ENCODE results near the gene HAUS5. TPM values are rescaled to one million over a fixed set of nuclear protein-coding genes. Genes with fewer than 3 reads are reported as not detected.

Gene HAUS5
- total RNA-seq, 1 experiment from 2014 or later, result 32.9 TPM

- Mint-ChIP-seq H3K36me3 (ENCODE audit: insufficient read depth in 1 of 3, low read depth in 3 of 3) (no peaks in the 10 kb centered on the region), H3K9me3 (no peaks in the 10 kb centered on the region), H3K4me1 (peaks cover 0 to 2% of the 10 kb centered on the region in 2 experiments; a peak in 1 of 4 replicates), H3K27me3 (ENCODE audit: low read depth) (peaks cover 34% of the 10 kb centered on the region), H3K4me3 (no peak overlapping the region), H3K27ac (peak overlapping the region in 1 of 3 experiments; percentile 67; a peak in 1 of 7 replicates)
- Histone ChIP-seq H2BK12ac (ENCODE audit: insufficient read length, low read depth, low read length) (no peak overlapping the region), H3K4me2 (ENCODE audit: insufficient read depth, insufficient read length, low read length) (no peak overlapping the region), H2BK20ac (ENCODE audit: low read depth, low read length, poor library complexity, severe bottlenecking) (no peak overlapping the region), H3K27me3 (ENCODE audit: insufficient read depth, low read length) (no peaks in the 10 kb centered on the region), H3T11ph (ENCODE audit: low read length) (no peak overlapping the region), H4K5ac (ENCODE audit: insufficient read length, low read depth, low read length) (no peak overlapping the region), H2BK15ac (ENCODE audit: low read depth, low read length) (no peak overlapping the region), H3K23ac (ENCODE audit: insufficient read length, low read depth, low read length) (no peak overlapping the region), H3K4ac (ENCODE audit: low read depth, low read length) (no peak overlapping the region), H4K8ac (replicated peaks; ENCODE audit: insufficient read length, low read depth, low read length) (no peak overlapping the region), H3K79me2 (ENCODE audit: insufficient read depth, low read length) (no peaks in the 10 kb centered on the region), H3K14ac (ENCODE audit: insufficient read depth, low read length) (no peak overlapping the region), H3K23me2 (ENCODE audit: insufficient read length, low read depth, low read length, poor library complexity, severe bottlenecking) (no peaks in the 10 kb centered on the region), H2AFZ (ENCODE audit: low read length) (no peak overlapping the region), H3K4me1 (ENCODE audit: insufficient read depth, low read length) (no peaks in the 10 kb centered on the region), H2BK5ac (ENCODE audit: insufficient read length, low read length) (no peak overlapping the region), H3K27ac (ENCODE audit: insufficient read length, low read depth, low read length) (no peak overlapping the region), H3K56ac (ENCODE audit: insufficient read length, low read depth, low read length) (no peak overlapping the region), H4K20me1 (ENCODE audit: control insufficient read depth, insufficient read depth, insufficient read length) (no peaks in the 10 kb centered on the region), H3K18ac (ENCODE audit: insufficient read length, low read depth, low read length) (no peak overlapping the region), H3K79me1 (ENCODE audit: insufficient read depth, low read depth, low read length, poor library complexity, severe bottlenecking) (no peaks in the 10 kb centered on the region), H2BK120ac (ENCODE audit: low read depth, low read length, poor library complexity, severe bottlenecking) (no peak overlapping the region), H3K9me3 (ENCODE audit: control insufficient read depth, low read depth, low read length) (no peaks in the 10 kb centered on the region), H4K91ac (ENCODE audit: insufficient read length, low read depth, low read length) (no peak overlapping the region), H3K9ac (ENCODE audit: extremely low read depth, insufficient read length, low read length) (no peak overlapping the region), H2AK5ac (ENCODE audit: insufficient read length, low read length) (no peak overlapping the region)
- DNase-seq, result no peak
- WGBS (ENCODE audit: extremely low coverage, insufficient read length, low lambda C conversion rate), result no CpG with 5 or more reads among the region's 4 CpGs
- TF ChIP-seq, protein P1, sequence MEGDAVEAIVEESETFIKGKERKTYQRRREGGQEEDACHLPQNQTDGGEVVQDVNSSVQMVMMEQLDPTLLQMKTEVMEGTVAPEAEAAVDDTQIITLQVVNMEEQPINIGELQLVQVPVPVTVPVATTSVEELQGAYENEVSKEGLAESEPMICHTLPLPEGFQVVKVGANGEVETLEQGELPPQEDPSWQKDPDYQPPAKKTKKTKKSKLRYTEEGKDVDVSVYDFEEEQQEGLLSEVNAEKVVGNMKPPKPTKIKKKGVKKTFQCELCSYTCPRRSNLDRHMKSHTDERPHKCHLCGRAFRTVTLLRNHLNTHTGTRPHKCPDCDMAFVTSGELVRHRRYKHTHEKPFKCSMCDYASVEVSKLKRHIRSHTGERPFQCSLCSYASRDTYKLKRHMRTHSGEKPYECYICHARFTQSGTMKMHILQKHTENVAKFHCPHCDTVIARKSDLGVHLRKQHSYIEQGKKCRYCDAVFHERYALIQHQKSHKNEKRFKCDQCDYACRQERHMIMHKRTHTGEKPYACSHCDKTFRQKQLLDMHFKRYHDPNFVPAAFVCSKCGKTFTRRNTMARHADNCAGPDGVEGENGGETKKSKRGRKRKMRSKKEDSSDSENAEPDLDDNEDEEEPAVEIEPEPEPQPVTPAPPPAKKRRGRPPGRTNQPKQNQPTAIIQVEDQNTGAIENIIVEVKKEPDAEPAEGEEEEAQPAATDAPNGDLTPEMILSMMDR (conservative IDR thresholded peaks at IDR 0.05), result no peak
Measured at GRCh38 chr19:35596366-35596999, 16.1 kb upstream of the HAUS5 start.

All from H9 (cell line).